Activated CD4-positive, alpha-beta T cell treated with anti-CD3 and anti-CD28 coated beads, Interleukin-2, amount 50 U/mL, for 24 hours (primary cell): Measurements from ENCODE around the gene HOXA13.

Experiments used
- DNase-seq, 2 donors: peaks; one replicate each; pipeline ENCODE4 v3.0.0-alpha.2; 2020; ENCODE audit warnings: low read depth in 1 of 2, low spot score in 1 of 2

Gene HOXA13

DNA sequence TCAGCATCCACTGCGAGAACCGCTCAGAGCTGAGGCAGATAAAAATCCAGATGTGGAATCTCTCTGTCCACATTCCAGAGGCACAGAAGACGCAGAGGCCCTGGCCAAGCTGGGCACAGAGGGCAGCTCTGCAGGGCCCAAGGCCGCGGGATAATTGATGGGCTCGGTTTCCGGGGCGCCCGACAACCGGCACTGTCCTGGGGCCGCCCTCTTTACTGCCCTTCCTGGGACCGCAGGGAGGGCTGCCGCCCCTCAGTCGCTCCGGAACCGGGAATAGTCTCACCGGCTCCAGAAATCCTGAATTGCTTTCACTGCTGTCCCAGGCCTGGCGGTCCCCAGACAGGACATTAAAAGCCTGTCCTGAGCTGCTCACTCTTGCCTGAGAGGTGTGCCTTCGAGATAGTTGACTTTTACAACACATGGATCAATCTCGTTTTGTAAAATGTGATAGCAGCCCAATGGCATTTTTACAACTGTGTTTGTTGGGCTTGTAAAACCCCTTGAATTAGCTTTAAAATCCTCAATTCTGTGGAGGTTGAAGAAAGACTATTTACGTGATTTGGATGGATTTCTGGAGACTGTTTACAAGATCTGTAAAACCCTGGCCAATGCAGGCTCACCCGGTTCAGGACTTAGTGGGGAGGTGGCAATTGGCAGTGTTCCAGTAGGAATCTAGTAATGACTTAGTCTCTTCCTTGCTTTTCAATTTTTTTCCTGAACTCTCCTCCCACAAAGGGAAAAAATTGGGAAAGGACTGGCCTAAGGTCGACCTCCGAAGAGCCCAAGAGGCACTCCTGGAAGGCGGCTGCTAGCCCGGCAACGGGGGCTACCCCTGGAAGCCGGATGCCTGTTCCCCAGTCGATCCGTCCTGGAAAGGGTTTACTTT is 50.9 kb downstream of the HOXA13 start:
- no peak for DNase-seq

DNA sequence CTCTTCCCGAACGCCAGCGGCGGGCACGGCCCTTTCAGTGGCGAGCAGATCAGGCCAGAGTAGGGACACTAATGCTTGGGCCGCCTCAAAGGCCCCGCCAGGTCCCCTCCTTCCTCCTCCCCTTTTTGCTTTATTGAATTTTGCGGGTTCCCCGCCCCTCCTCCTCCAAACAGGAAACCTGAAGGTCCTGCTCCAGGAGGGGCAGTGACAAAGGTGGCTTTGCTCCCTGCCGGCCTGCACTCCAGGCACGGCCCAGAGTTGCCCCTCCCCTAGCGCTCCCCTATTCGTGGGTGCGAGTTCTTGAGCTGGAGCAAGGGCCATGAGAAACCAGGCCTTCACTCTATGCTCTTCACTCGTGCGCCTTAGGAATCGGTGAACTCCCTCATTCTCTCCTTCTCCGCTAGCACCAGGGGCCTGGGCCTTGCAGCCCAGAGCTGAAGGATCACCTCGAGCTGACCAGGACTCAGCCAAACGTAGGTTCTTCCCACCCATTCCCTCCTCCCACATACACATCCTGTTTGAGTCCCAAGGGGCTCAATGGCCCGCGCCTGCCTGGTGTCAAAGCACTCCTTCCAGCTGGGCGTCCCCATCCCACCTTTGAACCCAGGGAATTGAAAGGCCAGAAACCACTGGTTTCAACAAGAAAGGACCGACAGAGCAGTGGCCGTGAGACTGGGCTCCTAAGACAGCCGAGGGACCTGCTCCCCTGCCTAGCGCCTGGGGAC is 51.7 kb downstream of the HOXA13 start:
- no peak for DNase-seq

DNA sequence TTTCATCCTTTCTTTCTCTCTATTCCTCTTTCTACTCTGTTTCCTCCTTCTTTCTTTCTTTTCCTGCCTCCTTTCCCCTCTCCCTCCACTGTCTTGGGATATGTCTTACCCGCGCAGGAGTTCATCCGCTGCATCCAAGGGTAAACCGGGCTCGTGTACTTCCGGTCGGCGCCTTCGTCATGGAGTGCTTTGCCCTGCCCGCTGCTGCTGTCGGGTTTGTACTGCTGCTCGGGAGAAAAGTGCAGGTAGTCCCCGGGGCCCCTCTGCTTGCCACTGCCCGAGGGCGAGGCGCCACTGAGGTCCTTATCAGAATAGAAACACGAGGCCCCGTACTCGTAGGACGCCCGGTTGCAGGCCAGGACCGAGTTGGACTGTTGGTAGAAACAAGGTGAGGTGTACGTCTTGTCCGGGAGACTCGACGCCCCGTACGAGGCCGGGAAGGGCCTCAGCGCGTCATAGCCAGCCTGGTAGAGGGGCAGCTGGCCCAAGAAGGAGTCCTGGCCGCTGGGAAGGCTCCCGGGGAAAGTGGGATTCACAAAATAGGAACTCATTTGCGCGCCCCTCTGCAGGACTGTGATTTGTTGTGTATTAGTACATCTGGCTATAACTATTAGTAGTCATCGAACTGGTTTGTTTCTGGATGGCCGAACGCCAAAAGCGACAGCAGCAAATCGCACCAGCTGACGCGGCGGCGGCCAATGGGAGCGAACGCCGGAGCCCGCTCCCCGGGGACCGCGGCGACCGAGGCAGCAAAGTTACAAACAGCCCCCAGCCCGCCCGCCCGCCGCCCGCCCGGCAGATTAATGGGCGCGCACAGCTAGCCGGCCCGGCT is 52.5 kb downstream of the HOXA13 start, which contains the start of gene HOXA6:
Gene HOXA6, minus strand, starts transcription at position 576 of the 832 bp plus-strand sequence. Its CDS starts 25 bp downstream, at position 551.
- no peak for DNase-seq

DNA sequence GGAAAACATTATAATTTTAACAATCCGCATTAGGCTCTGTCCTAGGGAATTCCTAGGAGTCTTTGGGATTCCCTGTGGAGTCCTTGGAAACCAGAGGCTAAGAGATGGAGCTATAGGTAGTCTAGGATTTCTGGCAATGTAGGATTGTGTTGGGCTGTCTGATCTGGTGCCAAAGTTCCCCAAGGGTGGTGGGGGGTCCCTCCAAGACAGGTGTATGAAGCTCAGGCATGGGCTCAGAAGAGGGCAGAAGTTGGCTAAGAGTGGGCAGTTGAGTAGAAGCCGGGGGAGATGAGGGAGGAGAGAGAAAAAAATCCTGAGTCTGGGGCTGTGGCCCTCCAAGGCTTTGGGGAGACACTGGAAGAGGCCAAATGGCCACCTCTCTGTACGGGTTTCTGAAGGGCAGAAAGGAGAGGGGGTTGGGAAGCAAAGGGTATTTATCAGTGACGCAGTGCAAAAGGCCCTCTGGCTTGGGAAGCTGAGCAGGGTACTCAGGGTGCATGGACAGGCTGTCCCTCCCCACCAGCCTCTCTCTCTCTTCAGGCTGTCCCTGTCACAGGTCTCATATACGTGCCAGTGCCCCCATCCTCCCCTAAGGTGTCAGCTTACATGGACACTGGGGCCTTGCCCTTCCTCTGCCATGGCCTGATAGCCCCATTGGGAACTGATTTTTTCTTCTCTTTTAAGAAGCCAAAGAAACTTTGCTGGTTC is 53.2 kb downstream of the HOXA13 start:
- no peak for DNase-seq

DNA sequence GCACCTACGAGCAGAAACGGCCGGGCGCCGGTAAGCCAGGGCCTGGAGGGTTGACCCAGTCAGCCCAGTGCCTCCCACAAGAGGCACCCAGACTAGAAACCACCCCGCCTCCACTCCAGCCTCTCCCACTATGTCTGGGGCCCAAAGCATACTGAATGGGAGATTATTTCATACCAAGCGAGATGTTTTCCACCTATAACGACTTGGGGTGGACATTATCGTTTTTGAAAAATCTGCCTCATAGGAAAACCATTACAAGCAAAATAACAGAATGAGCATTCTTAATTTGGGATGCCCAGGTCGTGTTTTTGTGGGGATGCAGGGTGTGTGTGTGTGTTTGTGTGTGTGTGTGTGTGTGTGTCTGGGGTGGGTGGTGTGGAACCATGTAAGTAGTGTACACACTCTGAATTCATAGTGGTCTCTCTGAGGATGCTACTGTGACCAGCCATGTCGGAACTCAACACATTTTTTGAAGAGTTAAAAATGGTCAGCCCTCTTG is 53.9 kb downstream of the HOXA13 start:
- DNase-seq, result no peak

DNA sequence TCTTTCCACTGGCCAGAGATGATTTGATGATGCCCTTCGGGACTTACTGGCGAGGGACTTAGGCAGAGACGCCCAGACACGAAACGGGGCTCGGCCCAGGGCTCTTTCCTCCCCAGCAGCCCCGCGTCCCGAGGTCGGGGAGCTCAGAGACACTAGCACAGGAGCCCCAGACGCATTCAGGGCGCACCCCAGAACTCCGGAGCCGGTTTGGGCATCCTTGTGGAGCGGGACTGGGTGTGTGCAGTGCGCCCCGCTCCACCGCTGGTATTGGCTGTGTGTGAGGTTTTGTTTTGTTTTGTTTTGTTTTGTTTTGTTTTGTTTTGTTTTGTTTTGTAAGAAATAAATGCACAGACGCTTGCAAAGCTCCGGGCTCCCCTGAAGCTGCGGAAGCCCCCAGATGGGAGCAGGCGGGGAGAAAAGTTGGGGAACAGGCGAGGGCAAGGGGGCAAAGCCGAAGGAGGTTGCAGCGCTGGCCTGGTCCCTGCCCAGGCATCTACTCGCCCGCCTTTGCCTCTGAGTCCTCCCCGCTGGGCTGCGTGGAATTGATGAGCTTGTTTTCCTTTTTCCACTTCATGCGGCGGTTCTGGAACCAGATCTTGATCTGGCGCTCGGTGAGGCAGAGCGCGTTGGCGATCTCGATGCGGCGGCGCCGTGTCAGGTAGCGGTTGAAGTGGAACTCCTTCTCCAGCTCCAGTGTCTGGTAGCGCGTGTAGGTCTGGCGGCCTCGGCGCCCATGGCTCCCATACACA is 54.6 kb downstream of the HOXA13 start:
- no peak for DNase-seq

DNA sequence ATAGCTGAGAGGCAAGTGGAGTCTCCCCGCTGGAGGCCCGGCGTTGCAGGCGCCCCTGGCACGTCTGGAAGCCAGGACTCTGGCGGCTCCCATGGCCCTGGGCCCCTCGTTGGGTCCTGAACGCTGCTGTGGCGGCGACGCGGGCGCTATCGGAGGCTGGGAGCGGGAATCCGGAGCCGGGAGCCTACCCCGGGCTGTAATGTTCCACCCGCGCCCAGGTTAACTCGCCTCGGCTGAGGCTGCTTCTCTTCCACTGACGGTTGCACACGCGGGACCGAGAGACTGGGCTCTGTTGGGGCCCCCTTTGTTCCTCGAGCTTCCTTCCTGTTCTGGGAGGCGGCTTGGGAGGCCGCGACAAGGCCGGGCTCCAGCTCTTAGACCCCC is 55.1 kb downstream of the HOXA13 start:
- no peak for DNase-seq
